Measurements from ENCODE around the gene DLGAP5.

DLGAP5 gene

GRCh38 chr14:55101698-55102097 lies 89.7 kb downstream of the DLGAP5 start:
- no peak for DNase-seq
- no peaks in the 10 kb centered on the region for H3K9me3 ChIP-seq
- no peaks in the 10 kb centered on the region for H3K27me3 ChIP-seq
- no peak overlapping the region for H3K4me3 ChIP-seq (ENCODE audit: low read depth, low read length)
- H3K4me1 ChIP-seq: no peaks in the 10 kb centered on the region
- TF ChIP-seq, protein P1, sequence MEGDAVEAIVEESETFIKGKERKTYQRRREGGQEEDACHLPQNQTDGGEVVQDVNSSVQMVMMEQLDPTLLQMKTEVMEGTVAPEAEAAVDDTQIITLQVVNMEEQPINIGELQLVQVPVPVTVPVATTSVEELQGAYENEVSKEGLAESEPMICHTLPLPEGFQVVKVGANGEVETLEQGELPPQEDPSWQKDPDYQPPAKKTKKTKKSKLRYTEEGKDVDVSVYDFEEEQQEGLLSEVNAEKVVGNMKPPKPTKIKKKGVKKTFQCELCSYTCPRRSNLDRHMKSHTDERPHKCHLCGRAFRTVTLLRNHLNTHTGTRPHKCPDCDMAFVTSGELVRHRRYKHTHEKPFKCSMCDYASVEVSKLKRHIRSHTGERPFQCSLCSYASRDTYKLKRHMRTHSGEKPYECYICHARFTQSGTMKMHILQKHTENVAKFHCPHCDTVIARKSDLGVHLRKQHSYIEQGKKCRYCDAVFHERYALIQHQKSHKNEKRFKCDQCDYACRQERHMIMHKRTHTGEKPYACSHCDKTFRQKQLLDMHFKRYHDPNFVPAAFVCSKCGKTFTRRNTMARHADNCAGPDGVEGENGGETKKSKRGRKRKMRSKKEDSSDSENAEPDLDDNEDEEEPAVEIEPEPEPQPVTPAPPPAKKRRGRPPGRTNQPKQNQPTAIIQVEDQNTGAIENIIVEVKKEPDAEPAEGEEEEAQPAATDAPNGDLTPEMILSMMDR (IDR thresholded peaks at IDR 0.05; ENCODE audit: low read depth, low read length): no peak
- no peaks in the 10 kb centered on the region for H3K36me3 ChIP-seq

DNA sequence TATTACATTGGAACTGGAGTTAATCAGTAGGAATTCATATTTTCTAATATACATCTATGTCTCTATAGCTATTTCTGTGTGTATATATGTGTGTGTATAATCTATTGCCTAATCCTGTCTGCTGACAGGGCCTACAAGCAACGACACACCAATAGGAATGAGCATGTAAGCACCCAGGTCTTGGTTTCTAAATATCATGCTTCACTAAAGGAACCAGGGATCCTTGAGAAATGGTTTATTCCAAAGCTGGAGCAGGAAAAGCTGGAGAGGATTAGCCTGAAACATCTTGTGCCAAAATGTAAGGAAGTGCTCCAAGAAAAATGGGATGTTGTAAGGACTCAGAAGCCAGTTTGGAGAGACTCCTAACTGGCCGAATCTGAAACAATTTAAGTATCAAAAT lies 91.6 kb downstream of the DLGAP5 start:
- Histone ChIP-seq H3K4me3 (ENCODE audit: low read depth, low read length) (no peak overlapping the region), H3K4me1 (peaks cover 1% of the 10 kb centered on the region; the same call in 1 of the 2 replicates), H3K27me3 (no peaks in the 10 kb centered on the region), H3K9me3 (no peaks in the 10 kb centered on the region), H3K36me3 (no peaks in the 10 kb centered on the region)
- DNase-seq: no peak
- TF ChIP-seq, protein P1 (IDR thresholded peaks at IDR 0.05; ENCODE audit: low read depth, low read length): no peak

DNA sequence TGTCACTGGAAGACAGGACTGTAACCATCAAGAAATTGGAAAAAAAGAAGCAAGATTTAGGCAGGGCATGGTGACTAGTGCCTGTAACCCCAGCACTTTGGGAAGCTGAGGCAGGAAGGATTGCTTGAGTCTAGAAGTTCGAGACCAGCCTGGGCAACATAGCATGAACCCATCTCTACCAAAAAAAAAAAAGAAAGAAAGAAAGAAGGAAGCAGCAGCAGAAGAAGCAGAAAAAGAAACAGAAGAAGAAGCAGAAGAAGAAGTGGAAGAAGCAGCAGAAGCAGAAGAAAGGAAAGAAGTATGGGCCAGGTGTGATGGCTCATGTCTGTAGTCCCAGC lies 92.9 kb downstream of the DLGAP5 start:
- no peaks in the 10 kb centered on the region for H3K27me3 ChIP-seq
- no peak overlapping the region for H3K4me3 ChIP-seq (ENCODE audit: low read depth, low read length)
- no peak for DNase-seq
- TF ChIP-seq, protein P1 (IDR thresholded peaks at IDR 0.05; ENCODE audit: low read depth, low read length): no peak
- H3K9me3 ChIP-seq: no peaks in the 10 kb centered on the region
- no peaks in the 10 kb centered on the region for H3K36me3 ChIP-seq
- H3K4me1 ChIP-seq: peaks cover 3% of the 10 kb centered on the region; the same call in 1 of the 2 replicates
